ENCODE measurements around the gene CA7. TPM values are rescaled to one million over a fixed set of nuclear protein-coding genes. Genes with fewer than 3 reads are reported as not detected.

CA7 gene
- total and polyA plus RNA-seq, 2 donors from 2014 or later, result not detected

DNA sequence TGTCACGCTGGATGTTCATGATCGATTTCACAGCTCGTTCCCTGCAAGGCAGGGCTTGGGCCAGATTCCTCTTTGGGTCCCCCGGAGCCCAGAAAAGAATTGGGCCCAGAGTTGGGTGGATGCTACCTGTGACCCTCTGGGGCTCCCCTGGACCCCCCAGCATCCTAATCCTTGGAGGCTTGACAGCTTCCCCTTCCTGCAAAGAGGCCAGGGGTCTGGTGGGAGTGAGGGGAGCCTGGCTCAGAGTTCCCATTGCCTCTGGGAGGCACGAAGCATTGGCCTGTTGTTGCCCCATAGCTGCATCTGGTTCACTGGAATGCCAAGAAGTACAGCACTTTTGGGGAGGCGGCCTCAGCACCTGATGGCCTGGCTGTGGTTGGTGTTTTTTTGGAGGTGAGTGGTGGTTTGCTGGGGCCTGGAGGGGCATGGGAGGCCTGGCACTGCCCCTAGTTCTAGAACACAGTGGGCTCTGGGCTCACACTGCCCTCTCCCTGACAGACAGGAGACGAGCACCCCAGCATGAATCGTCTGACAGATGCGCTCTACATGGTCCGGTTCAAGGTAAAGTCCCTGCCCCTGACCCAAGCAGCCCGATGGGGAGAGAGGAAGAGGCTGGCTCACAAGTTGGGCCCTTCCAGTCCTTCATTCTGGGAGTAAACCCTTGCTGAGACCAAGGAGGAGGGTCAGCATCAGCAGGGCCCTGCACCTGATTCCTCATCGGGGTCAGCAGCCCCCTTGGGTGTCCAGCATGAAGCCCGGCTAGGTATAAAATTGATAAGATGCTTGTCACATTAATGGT, 7.2 kb downstream of the CA7 start:
- FAIRE-seq (no peak), DNase-seq (no peak)
- TF ChIP-seq, protein P1, sequence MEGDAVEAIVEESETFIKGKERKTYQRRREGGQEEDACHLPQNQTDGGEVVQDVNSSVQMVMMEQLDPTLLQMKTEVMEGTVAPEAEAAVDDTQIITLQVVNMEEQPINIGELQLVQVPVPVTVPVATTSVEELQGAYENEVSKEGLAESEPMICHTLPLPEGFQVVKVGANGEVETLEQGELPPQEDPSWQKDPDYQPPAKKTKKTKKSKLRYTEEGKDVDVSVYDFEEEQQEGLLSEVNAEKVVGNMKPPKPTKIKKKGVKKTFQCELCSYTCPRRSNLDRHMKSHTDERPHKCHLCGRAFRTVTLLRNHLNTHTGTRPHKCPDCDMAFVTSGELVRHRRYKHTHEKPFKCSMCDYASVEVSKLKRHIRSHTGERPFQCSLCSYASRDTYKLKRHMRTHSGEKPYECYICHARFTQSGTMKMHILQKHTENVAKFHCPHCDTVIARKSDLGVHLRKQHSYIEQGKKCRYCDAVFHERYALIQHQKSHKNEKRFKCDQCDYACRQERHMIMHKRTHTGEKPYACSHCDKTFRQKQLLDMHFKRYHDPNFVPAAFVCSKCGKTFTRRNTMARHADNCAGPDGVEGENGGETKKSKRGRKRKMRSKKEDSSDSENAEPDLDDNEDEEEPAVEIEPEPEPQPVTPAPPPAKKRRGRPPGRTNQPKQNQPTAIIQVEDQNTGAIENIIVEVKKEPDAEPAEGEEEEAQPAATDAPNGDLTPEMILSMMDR (IDR thresholded peaks at IDR 0.05; ENCODE audit: borderline replicate concordance, extremely low read depth, insufficient read depth), result no peak
- Histone ChIP-seq H3K36me3 (ENCODE audit: control insufficient read depth in 2 of 3, insufficient read depth in 3 of 3, low read length in 3 of 3) (no peaks in the 10 kb centered on the region), H3K4me1 (ENCODE audit: control insufficient read depth in 2 of 3, insufficient read depth in 2 of 3, low read depth in 1 of 3, low read length in 3 of 3) (no peaks in the 10 kb centered on the region), H3K27me3 (ENCODE audit: control insufficient read depth, insufficient read depth, low read length) (no peaks in the 10 kb centered on the region), H3K9me3 (ENCODE audit: control insufficient read depth in 2 of 3, insufficient read depth in 1 of 3, low read length in 3 of 3) (no peaks in the 10 kb centered on the region), H3K4me3 (ENCODE audit: low read length in 3 of 3) (no peak overlapping the region), H3K9ac (ENCODE audit: low read length in 3 of 3) (no peak overlapping the region), H3K27ac (ENCODE audit: low read depth in 2 of 2, low read length in 2 of 2) (no peak overlapping the region)
- intact Hi-C loops (cut with DNase I), result no loop called here

DNA sequence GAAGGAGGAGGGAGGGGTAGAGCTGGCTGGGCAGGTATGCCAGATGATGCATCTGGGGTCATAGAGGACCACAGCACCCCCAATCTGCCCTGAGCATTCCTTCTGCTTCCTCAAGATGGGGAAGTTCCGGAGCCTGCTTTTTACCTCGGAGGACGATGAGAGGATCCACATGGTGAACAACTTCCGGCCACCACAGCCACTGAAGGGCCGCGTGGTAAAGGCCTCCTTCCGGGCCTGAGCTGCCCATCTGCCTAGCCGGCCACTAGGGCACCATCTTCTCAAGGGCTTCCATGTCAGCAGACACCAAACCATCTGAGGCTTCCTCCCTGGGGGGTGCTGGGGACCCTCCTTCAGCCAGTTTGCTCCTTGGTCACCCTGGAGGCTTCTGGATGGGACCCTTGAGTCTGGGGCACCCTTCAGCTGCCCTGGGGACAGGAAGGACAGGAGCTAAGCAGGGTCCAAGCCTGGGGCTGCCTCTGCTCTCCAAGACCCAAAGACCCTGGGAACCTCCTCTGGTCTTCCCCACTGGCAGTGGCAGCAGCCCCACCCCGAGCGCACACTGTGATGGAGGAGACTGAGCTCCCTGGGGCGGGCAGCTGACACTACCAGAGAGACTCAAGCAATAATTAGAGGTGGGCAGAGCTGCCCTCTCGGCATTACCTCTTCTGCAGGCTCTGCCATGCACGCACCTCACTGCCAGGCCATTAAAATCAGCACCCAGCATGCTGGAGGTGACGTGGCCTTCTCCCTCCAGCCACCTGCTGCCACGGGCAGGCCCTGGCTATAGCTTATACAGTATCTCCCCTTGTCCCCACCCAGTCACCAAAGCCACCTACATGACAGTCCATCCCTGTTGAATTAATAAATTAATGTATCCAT, 9.3 kb downstream of the CA7 start:
- Histone ChIP-seq H3K9ac (ENCODE audit: low read length in 3 of 3) (no peak overlapping the region), H3K27ac (ENCODE audit: low read depth in 2 of 2, low read length in 2 of 2) (no peak overlapping the region), H3K9me3 (ENCODE audit: control insufficient read depth in 2 of 3, insufficient read depth in 1 of 3, low read length in 3 of 3) (no peaks in the 10 kb centered on the region), H3K36me3 (ENCODE audit: control insufficient read depth in 2 of 3, insufficient read depth in 3 of 3, low read length in 3 of 3) (no peaks in the 10 kb centered on the region), H3K4me3 (ENCODE audit: low read length in 3 of 3) (no peak overlapping the region), H3K4me1 (ENCODE audit: control insufficient read depth in 2 of 3, insufficient read depth in 2 of 3, low read depth in 1 of 3, low read length in 3 of 3) (no peaks in the 10 kb centered on the region), H3K27me3 (ENCODE audit: control insufficient read depth, insufficient read depth, low read length) (no peaks in the 10 kb centered on the region)
- intact Hi-C loops (cut with DNase I), result no loop called here
- FAIRE-seq (no peak), DNase-seq (no peak)
- TF ChIP-seq, protein P1 (IDR thresholded peaks at IDR 0.05; ENCODE audit: borderline replicate concordance, extremely low read depth, insufficient read depth), result no peak

DNA sequence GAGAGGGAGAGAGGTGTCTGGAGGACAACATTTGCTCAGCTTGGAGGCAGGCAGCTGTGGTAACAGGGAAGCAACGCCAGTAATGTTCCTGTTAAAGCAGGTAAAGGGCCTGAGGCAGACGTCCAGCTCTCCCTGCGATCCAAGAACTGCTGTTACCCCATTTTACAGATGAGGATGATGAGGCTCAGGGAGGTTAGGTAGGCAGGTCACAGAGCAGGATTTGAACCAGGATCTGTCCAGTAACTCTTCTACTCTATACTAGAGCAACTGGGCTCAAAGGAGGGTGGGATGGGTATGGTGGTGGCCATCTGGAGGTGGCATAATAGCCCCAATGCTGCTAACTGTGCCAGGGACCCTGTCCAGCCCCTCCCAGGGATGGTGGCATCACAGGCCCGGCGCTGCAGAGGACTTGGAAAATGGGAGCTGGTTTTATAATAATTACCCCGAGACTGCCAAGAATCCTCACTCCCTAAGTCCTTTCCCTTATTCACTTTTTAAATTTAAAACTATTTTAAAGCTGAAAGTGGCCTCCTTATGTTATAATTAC, 12.0 kb downstream of the CA7 start:
- H3K9me3 ChIP-seq (ENCODE audit: control insufficient read depth in 2 of 3, insufficient read depth in 1 of 3, low read length in 3 of 3), result no peaks in the 10 kb centered on the region
- no peak overlapping the region for H3K4me3 ChIP-seq (ENCODE audit: low read length in 3 of 3)
- DNase-seq (no peak), FAIRE-seq (no peak)
- no peak overlapping the region for H3K9ac ChIP-seq (ENCODE audit: low read length in 3 of 3)
- no peaks in the 10 kb centered on the region for H3K27me3 ChIP-seq (ENCODE audit: control insufficient read depth, insufficient read depth, low read length)
- TF ChIP-seq, protein P1 (IDR thresholded peaks at IDR 0.05; ENCODE audit: borderline replicate concordance, extremely low read depth, insufficient read depth), result no peak
- no peaks in the 10 kb centered on the region for H3K36me3 ChIP-seq (ENCODE audit: control insufficient read depth in 2 of 3, insufficient read depth in 3 of 3, low read length in 3 of 3)
- no peak overlapping the region for H3K27ac ChIP-seq (ENCODE audit: low read depth in 2 of 2, low read length in 2 of 2)
- intact Hi-C loops (cut with DNase I), result no loop called here
- H3K4me1 ChIP-seq (ENCODE audit: control insufficient read depth in 2 of 3, insufficient read depth in 2 of 3, low read depth in 1 of 3, low read length in 3 of 3), result no peaks in the 10 kb centered on the region
